GM20431 (cell line): ENCODE data around the gene CRAT.

Experiments used
- in situ Hi-C: fragments of 300-500 bp; cut with MseI, MboI; formaldehyde crosslinking; loops from one replicate; pipeline ENCODE4 v1.15.0; 2020; ENCODE audit warnings: low sequenced_read_pairs; ENCODE audit not compliant: unreplicated experiment

CRAT gene

GRCh38 chr9:129110740-129111527 lies at the start of gene CRAT, which contains the start of gene PTPA:
CRAT (minus strand) TSS chr9:129110793; CDS start chr9:129110509, 284 bp downstream.
PTPA (plus strand) TSS chr9:129111415; CDS start chr9:129111601, 186 bp downstream.
- in situ Hi-C loops, result no loop called here

- in situ Hi-C loops, result no loop called here
Measured at GRCh38 chr9:129156163-129156562, 45.6 kb upstream of the CRAT start.

GRCh38 chr9:129154866-129155477 lies 44.4 kb upstream of the CRAT start:
- in situ Hi-C loops, result no loop called here

GRCh38 chr9:129151469-129151868 lies 40.9 kb upstream of the CRAT start:
- in situ Hi-C loops, result no loop called here

GRCh38 chr9:129150672-129151211 lies 40.1 kb upstream of the CRAT start:
- in situ Hi-C loops, result no loop called here

GRCh38 chr9:129150122-129150521 lies 39.5 kb upstream of the CRAT start:
- in situ Hi-C loops, result no loop called here

- in situ Hi-C loops, result loop anchor here (25.0 kb wide), 1 partner anchor 638 kb away; no protein-coding TSS in a partner anchor
Measured at GRCh38 chr9:129149442-129149841, 38.8 kb upstream of the CRAT start.

- in situ Hi-C loops, result loop anchor here (25.0 kb wide), 1 partner anchor 639 kb away; no protein-coding TSS in a partner anchor
Measured at GRCh38 chr9:129148463-129149204, 38.0 kb upstream of the CRAT start.

- in situ Hi-C loops, result loop anchor here (25.0 kb wide), 1 partner anchor 641 kb away; no protein-coding TSS in a partner anchor
Measured at GRCh38 chr9:129146441-129146941, 35.9 kb upstream of the CRAT start.

GRCh38 chr9:129145841-129146292 lies 35.3 kb upstream of the CRAT start:
- in situ Hi-C loops, result loop anchor here (25.0 kb wide), 1 partner anchor 641 kb away; no protein-coding TSS in a partner anchor

- in situ Hi-C loops, result loop anchor here (25.0 kb wide), 1 partner anchor 642 kb away; no protein-coding TSS in a partner anchor
Measured at GRCh38 chr9:129145316-129145715, 34.7 kb upstream of the CRAT start.

GRCh38 chr9:129143031-129143927 lies 32.7 kb upstream of the CRAT start:
- in situ Hi-C loops, result loop anchor here (25.0 kb wide), 1 partner anchor 644 kb away; no protein-coding TSS in a partner anchor

- in situ Hi-C loops, result loop anchor here (25.0 kb wide), 1 partner anchor 645 kb away; no protein-coding TSS in a partner anchor
Measured at GRCh38 chr9:129142138-129142935, 31.7 kb upstream of the CRAT start.

- in situ Hi-C loops, result loop anchor here (25.0 kb wide), 1 partner anchor 646 kb away; no protein-coding TSS in a partner anchor
Measured at GRCh38 chr9:129141066-129142041, 30.8 kb upstream of the CRAT start.

- in situ Hi-C loops, result loop anchor here (25.0 kb wide), 1 partner anchor 647 kb away; no protein-coding TSS in a partner anchor
Measured at GRCh38 chr9:129140397-129141065, 29.9 kb upstream of the CRAT start.

GRCh38 chr9:129139993-129140396 lies 29.4 kb upstream of the CRAT start:
- in situ Hi-C loops, result loop anchor here (10.0 to 25.0 kb wide), 2 partner anchors 475 to 647 kb away; no protein-coding TSS in a partner anchor
